ENCODE data around the gene PPP2R1B. TPM values are rescaled to one million over a fixed set of nuclear protein-coding genes. Genes with fewer than 3 reads are reported as not detected.

The PPP2R1B gene
- total RNA-seq, 1 donor from 2014 or later, result 6.5 TPM

DNA sequence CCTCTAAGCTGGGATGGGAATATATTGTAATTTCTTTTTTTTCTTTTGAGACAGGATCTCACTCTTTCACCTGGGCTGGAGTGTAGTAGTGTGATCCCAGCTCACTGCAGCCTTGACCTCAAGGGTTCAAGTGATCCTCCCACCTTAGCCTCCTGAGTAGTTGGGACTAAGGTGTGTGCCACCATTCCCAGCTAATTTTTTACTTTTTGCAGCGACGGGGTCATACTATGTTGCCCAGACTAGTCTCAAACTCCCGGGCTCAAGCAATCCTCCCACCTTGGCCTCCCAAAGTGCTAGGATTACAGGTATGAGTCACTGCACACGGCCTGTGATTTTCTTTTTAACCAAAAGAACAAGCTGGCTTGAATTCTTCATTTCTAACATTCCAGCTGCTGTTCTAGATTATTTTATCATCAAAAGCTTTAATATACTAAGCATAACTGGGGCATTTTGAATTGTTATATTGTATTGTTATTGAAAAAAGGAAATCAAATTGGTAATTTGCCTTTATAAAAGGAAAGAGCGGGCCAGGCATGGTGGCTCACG, 26.8 kb upstream of the PPP2R1B start:
- peaks cover 10% of the 10 kb centered on the region for H3K36me3 ChIP-seq
- no peaks in the 10 kb centered on the region for H3K27me3 ChIP-seq (ENCODE audit: low read depth)
- no peak for DNase-seq
- intact Hi-C loops (cut with micrococcal nuclease), result no loop called here
- H3K27ac ChIP-seq (replicated peaks), result peak overlapping the region; percentile 61
- peaks cover 10% of the 10 kb centered on the region for H3K9me3 ChIP-seq (replicated peaks)
- TF ChIP-seq, protein P1, sequence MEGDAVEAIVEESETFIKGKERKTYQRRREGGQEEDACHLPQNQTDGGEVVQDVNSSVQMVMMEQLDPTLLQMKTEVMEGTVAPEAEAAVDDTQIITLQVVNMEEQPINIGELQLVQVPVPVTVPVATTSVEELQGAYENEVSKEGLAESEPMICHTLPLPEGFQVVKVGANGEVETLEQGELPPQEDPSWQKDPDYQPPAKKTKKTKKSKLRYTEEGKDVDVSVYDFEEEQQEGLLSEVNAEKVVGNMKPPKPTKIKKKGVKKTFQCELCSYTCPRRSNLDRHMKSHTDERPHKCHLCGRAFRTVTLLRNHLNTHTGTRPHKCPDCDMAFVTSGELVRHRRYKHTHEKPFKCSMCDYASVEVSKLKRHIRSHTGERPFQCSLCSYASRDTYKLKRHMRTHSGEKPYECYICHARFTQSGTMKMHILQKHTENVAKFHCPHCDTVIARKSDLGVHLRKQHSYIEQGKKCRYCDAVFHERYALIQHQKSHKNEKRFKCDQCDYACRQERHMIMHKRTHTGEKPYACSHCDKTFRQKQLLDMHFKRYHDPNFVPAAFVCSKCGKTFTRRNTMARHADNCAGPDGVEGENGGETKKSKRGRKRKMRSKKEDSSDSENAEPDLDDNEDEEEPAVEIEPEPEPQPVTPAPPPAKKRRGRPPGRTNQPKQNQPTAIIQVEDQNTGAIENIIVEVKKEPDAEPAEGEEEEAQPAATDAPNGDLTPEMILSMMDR (IDR thresholded peaks at IDR 0.05; ENCODE audit: borderline replicate concordance), result no peak
- H3K4me1 ChIP-seq, result peaks cover 42% of the 10 kb centered on the region
- H3K4me3 ChIP-seq, result no peak overlapping the region

DNA sequence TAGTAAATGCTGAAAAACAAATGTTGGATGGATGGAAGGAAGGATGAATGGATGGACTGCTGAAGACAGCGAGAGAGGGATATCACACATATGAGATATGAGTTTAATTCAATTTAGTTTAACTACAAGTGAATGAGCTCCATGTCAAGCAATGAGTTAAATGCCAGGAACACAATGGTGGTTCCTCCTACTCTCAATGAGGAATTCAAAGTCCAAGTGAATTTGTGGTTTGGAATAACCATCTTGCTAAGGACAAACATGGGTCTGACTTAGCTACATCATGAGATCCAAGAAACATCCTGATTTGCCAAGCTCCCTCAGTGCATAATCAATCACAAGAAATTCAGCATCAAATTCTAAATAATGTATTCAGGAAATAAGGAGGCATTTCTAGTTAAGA, 26.1 kb upstream of the PPP2R1B start:
- no peak for DNase-seq
- peaks cover 5% of the 10 kb centered on the region for H3K36me3 ChIP-seq
- H3K4me3 ChIP-seq, result no peak overlapping the region
- peaks cover 4% of the 10 kb centered on the region for H3K9me3 ChIP-seq (replicated peaks)
- H3K27me3 ChIP-seq (ENCODE audit: low read depth), result no peaks in the 10 kb centered on the region
- H3K27ac ChIP-seq (replicated peaks), result no peak overlapping the region
- TF ChIP-seq, protein P1 (IDR thresholded peaks at IDR 0.05; ENCODE audit: borderline replicate concordance), result no peak
- H3K4me1 ChIP-seq, result peaks cover 44% of the 10 kb centered on the region
- intact Hi-C loops (cut with micrococcal nuclease), result no loop called here

DNA sequence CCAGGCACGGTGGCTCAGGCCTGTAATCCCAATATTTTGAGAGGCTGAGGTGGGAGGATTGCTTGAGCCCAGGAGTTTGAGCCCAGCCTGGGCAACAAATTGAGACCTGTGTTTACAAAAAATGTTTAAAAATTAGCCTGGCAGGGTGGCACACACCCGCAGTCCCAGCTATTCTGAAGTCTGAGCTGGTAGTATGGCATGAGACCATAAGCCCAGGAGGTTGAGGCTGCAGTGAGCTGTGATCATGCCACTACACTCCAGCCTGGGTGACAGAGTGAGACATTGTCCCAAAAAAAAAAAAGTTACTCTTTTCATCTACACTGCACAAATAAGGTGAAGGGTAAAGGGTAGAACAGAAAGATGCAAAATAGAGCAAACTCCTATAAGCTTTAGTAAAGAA, 22.3 kb upstream of the PPP2R1B start:
- intact Hi-C loops (cut with micrococcal nuclease), result no loop called here
- H3K36me3 ChIP-seq, result peaks cover 19% of the 10 kb centered on the region

DNA sequence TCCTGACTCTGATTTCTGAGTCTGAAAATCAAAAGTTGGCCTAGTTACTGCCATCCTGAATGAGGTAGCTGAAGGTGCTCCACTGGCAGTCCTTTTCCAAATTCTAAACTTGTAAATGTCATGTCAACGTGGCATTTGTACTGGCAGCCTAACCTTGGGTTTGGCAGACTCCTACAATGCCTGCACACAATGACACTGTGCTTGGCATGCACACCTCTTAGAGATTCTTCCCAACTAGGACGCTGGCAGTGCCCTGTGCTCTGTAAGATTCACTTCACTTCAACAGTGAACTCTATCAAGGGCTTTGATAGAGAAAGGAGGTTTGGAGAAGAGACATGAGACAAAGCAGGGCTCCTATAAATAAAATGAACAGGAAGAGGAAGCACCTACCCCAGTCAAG, 21.9 kb upstream of the PPP2R1B start:
- Histone ChIP-seq H3K27ac (replicated peaks) (peak overlapping the region; percentile 92), H3K4me3 (no peak overlapping the region), H3K36me3 (peaks cover 19% of the 10 kb centered on the region), H3K4me1 (peaks cover 59% of the 10 kb centered on the region), H3K9me3 (replicated peaks) (no peaks in the 10 kb centered on the region), H3K27me3 (ENCODE audit: low read depth) (no peaks in the 10 kb centered on the region)
- TF ChIP-seq, protein P1 (IDR thresholded peaks at IDR 0.05; ENCODE audit: borderline replicate concordance), result no peak
- DNase-seq, result peak; percentile 53
- intact Hi-C loops (cut with micrococcal nuclease), result no loop called here

More for the DNA sequence above, 22.3 kb upstream of the PPP2R1B start:
- Histone ChIP-seq H3K27ac (replicated peaks) (peak overlapping the region; percentile 92), H3K27me3 (ENCODE audit: low read depth) (no peaks in the 10 kb centered on the region), H3K9me3 (replicated peaks) (no peaks in the 10 kb centered on the region), H3K4me3 (no peak overlapping the region), H3K4me1 (peaks cover 56% of the 10 kb centered on the region)
- TF ChIP-seq, protein P1 (IDR thresholded peaks at IDR 0.05; ENCODE audit: borderline replicate concordance), result no peak
- no peak for DNase-seq

DNA sequence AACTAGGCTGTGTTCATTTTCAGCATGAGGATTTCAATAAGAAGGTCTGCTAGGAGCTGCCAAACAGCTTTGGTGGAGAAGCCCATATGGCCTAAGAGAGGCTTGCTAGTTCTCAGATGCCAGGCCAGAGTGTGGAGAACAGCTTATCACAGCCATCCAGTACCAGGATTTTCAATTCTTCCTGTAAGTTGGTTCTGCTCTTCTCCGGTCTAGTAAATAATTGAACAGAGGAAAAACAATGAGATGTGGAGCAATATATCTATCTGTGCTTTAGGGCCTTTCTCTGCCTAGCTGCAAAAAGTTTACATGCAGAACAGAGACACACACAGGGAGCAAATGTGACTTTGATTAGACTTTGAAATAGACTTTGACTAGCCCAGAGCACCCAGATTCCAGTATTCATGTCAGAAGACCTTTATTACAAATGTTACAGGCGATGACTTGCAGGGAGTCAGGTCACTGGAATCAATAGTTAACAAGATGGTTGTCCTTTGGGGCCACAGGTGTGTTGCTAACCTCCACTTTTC, 19.8 kb upstream of the PPP2R1B start:
- Histone ChIP-seq H3K27me3 (ENCODE audit: low read depth) (no peaks in the 10 kb centered on the region), H3K36me3 (peaks cover 14% of the 10 kb centered on the region), H3K4me1 (peaks cover 69% of the 10 kb centered on the region), H3K9me3 (replicated peaks) (no peaks in the 10 kb centered on the region), H3K27ac (replicated peaks) (peak overlapping the region; percentile 92), H3K4me3 (no peak overlapping the region)
- intact Hi-C loops (cut with micrococcal nuclease), result no loop called here
- TF ChIP-seq, protein P1 (IDR thresholded peaks at IDR 0.05; ENCODE audit: borderline replicate concordance), result no peak
- DNase-seq, result no peak
